Measurements from ENCODE around the gene ADGRD1. TPM values are rescaled to one million over a fixed set of nuclear protein-coding genes. Genes with fewer than 3 reads are reported as not detected.
A peak's percentile ranks its signal among the peaks of the same experiment; 100 is the strongest.

The ADGRD1 gene
- total RNA-seq, 1 donor from 2014 or later: 11.6 TPM

DNA sequence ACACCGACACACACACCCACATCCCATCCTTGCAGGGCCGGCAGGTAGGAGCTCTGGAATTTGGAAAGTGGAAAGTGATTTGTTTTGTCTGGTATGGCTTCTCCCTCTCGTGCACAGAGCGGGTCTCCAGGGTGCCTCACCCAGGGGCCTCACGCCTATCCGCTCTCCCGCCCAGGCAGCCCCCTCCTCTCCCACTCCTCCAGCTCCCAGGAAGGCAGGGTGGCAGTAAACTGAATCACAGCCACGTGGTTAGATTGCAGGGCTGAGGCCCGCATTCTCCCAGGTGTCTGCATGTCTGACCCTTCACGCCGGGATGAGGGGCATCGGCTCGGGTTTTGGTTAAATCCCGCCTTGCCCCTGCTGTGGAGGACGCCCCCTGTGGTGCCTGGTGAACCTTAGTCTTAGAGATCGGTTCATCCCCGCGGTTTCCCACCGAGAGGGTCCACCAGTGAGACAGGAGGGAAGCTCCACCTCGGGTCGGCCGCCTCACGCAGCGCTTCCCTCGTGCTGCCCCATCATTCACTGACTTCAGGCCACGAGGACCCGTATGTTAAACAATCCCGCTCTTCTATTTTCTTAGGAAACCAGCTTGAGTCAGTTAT, 64.4 kb downstream of the ADGRD1 start:
- DNase-seq (ENCODE audit: low spot score): no peak
- ATAC-seq: no peak

DNA sequence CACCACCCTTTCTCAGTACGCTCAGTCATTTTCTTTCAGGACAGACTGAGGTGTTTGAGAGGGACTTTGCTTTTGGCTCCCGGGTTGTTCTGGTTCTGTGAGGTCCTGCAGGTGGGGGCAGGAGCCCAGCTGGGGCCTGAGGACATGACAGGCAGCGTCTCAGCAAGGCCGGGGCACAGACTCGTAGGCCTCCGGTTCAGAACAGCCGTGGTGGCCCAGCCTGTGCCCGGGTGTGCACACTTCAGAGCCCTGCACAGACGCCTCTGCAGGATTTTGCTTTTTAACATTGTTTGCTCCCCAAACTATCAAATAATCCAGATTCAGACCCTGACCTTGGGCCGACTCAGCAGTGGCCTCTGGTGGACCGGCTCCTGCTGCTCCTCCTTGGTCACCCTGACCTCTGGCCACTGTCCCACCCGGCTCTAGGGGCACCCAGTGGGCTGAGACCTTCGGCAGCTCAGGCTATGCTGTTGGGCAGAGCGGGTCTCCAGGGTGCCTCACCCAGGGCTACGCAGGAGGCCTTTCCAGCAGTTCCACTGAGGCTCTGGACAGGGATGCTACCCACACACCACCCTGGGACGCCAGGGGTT, 65.2 kb downstream of the ADGRD1 start:
- ATAC-seq (peak; percentile 56), DNase-seq (ENCODE audit: low spot score) (no peak)

DNA sequence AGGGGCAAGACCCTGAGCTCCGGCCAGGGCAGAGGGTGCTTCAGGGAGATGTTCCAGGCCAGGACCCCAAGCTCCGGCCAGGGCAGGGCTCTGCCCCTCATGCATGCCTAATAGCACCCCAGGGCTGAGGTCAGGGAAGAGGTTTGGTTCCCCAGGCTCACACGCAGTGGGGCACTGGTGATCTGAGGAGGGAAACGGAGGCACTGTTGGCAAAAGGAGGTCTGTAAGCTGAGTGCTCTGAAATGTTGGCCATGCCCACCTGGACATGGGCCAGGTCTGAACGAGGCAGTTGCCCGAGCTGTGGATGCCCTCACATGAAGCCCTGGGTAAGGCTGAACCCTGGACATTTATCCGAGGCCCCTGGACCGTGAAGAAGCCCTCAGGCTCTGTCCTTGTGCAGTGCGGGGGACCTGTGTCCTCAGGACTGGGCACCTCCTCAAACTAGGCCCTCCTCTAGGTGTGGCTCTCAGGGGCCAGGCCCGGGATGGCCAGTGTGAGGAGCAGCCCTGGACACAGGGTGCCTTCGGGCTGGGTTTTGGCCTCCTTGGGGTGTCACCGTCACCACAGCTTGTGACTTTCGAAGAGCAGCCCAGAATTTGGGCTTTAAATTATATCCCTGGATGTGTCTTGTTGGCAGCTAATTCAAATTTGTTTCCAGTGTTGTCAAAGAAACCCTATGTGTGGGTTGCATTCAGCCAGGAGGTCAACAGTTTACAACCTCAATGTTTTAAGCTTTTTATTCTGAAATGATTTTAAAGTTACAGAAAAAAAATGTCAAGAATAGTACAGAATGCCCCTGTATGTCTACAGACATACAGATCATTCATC, 66.8 kb downstream of the ADGRD1 start:
- ATAC-seq (no peak), DNase-seq (ENCODE audit: low spot score) (no peak)

DNA sequence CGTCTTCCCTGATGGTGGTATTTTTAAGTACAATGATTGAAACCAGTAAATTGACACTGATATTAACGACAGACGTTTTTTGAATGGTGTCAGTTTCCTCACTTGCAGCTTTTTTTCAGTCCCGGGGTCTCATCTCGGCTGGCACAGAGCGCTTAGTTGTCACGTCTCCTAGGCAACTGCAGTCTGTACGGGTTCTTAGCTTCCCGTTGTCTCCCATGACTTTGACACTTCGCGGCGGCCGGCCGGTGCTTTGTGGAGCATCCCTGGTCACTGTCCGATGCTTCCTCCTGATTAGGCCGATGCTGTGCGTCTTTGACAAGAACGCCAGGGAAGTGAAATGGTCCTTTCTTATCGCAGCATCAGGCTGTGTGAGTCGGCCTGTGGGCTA, 67.4 kb downstream of the ADGRD1 start:
- no peak for DNase-seq (ENCODE audit: low spot score)
- no peak for ATAC-seq

DNA sequence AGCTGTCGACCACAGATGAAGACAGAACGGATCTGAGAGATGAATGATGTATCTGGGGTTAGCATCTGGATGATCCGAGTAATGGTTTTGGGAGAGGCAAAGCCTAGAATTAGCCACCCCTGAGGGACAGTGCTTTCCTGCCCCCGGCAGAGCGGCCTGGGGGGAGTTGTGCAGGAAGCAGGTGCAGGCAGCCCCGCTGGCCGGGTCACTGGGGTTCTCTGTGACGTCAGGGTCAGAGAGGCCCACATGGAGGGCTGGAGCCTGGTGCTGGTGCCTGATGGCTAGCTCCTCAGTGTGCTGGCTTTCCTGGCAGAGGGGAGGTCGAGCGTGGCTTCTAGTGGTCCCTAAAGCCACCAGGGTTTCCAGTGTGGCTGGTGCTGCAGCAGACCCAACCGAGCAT, 70.3 kb downstream of the ADGRD1 start:
- DNase-seq (ENCODE audit: low spot score) (no peak), ATAC-seq (no peak)

DNA sequence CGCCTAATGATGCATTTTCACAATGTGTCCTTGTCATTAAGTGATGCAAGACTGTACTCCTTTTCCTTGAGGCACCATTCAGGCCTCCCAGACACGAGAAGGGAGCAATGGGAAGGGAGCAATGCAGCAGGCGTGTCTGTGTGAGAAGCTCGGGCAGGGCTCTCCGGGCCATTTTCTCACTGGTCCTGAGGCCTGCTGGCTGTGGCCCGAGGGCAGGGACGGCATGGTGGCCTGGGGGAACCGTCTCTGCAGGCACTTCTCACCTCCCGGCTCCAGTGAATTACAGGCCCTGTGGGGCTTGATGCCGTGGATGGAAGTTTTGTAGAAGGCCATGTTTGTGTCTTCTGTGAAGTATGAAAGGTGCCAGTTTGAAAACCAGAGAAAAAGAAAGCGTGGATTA, 71.0 kb downstream of the ADGRD1 start:
- ATAC-seq (no peak), DNase-seq (ENCODE audit: low spot score) (no peak)

DNA sequence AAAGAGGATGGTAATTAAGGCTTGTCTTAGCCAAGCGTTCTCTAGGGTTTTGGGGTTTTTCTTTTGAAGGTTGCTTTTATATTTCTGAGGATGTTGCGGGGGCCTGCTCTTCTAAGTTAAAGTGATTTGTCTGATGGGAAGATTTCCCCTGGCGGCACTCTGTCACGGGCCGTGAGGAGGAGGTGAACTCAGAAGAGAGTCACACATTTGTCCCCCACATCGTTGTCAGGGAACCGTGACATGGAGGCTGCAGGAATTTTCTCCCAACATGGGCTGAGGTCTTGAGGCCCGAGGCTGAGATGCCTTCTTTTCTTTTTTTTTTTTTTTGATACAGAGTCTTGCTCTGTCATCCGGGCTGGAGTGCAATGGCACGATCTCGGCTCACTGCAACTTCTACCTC, 71.5 kb downstream of the ADGRD1 start:
- ATAC-seq (no peak), DNase-seq (ENCODE audit: low spot score) (no peak)

DNA sequence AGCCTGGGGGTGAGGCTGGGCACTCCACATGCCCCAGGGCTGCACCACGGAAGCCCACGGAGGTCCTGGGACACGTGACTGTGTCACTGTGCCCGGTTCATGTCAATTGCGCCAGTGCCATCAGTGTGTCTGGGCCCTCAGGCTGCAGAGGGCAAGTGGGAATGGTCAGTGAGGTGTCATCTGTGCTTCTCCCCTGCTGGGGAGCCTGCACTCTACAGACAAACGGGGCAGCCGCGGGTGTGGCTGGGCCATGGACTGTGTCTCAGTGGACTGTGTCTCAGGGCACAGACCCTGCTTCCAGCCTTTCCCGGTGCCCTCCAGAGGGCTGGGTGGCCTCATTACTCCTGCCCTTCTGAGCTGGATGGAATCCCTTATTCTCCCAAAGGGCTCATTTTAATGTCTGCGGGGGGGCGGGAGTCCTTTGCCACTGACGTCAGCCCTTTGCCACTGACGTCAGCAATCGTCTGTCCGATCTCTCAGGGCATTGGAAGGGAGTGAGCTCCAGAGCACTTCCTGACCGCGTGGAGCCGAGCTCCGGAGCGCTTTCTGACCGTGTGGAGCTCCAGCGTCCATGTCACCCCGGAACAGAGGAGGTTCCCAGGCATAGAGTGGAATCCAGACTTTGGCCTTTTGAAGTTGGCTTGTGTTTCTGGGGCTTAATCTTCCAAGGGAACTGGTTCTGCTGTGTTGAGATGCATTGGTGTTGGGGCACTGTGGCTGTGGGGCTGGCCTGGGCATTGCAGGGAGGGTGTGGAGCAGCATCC, 72.4 kb downstream of the ADGRD1 start:
- DNase-seq (ENCODE audit: low spot score) (no peak), ATAC-seq (no peak)

DNA sequence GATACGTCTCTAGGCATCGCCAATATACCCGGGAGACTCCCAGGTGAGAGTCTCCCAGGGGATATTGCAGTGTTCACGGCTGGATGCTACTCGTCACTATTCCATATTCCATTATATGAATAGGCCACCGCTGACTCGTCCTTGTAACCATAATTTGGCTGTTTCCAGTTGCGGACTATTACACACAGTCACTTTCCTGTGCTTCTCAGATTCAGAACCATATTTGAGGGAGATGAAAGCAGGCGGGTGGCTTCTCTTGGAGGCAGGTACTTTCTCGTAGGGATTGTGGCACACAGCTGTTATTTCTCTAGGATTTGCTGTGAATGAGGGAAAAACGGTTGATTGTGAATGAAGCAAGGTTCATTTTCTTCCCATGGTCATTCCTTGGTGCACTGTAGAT, 73.0 kb downstream of the ADGRD1 start:
- no peak for DNase-seq (ENCODE audit: low spot score)
- no peak for ATAC-seq

DNA sequence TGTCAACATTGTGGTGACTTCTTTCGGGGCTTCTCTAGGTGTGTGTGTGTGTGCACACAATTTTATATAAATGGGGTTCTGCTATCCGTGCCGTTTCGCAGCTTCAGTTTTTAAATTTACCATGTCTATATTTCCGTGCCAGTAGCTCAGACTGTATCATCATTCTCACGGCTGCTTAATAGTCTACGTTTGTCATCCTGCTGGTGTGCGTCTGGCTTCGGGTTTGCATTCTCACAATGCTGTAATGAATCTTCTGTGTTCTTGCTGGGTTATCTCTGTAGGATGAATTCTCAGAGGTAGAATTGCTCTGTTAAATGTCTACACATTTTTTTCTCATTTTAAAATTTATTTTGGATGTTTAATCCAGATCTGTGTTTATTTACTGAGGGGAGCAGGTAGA, 73.6 kb downstream of the ADGRD1 start:
- DNase-seq (ENCODE audit: low spot score): no peak
- no peak for ATAC-seq

DNA sequence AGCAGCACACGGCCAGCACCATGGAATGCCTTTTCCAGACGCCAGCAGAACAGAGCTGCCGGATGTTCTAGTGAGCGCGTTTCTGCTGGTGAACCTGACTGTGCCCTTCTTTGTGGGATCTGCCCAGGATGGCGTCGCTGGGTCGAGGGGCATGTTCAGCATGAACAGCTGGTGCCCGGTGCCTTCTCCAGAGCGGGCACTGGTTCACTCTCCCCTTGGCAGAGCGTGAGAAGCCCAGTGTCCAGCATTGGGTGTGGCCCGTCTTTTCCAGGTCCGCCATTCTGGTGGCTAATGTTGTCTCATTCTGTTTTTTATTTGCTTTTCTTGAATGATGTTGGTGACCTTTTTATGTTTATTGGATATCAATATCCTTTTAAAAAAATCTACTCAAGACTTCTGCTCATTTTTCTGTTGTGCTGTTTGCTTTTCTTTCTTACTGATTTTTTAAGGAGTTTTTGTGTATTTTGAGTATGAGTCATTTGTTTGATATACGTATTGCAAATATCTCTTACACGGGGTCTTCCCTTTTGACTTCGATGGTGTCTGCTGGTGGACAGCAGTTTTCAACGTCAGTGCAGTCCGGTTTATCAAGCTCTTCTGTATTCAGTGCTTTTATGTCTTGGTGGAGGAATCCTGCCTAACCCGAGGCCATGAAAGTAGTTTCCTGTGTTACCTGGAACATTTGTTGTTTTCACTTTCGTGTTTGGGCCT, 74.3 kb downstream of the ADGRD1 start:
- ATAC-seq (no peak), DNase-seq (ENCODE audit: low spot score) (no peak)

DNA sequence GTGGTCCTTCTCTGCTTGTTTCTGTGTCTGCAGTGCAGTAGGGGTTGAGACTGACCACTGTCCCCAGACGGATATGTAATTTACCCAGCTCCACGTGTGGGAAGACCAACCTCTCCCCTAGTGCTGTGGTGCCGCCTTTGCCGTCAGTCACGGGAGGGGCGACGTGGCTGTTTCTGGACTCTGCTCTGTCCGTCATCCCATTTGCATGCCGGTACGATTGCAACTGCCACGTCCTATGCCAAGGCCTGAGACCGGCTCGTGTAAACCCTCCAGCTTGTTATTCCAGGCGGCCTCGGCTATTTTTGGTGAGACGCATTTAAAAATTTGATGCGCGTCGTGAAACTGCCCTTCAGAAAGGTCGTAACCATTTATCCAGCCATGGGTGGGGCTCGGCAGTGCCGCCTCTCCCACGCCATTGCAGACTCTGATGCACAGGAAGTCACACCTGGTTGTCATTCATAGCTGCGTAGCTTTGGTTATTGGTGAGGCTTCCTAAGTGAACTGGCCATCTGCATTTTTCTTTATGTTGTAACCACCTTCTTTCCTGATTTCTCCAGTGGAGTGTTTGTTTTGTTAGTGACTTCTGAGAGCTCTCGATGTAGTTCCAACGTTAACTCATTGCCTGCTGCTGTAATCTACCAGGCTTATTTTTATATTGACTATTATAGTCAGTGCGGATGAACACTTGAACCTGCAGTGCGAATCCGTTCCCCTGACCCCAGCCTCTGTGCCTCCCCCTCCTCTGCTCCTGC, 75.1 kb downstream of the ADGRD1 start:
- peak; percentile 74 for DNase-seq (ENCODE audit: low spot score)
- ATAC-seq: peak; percentile 80

DNA sequence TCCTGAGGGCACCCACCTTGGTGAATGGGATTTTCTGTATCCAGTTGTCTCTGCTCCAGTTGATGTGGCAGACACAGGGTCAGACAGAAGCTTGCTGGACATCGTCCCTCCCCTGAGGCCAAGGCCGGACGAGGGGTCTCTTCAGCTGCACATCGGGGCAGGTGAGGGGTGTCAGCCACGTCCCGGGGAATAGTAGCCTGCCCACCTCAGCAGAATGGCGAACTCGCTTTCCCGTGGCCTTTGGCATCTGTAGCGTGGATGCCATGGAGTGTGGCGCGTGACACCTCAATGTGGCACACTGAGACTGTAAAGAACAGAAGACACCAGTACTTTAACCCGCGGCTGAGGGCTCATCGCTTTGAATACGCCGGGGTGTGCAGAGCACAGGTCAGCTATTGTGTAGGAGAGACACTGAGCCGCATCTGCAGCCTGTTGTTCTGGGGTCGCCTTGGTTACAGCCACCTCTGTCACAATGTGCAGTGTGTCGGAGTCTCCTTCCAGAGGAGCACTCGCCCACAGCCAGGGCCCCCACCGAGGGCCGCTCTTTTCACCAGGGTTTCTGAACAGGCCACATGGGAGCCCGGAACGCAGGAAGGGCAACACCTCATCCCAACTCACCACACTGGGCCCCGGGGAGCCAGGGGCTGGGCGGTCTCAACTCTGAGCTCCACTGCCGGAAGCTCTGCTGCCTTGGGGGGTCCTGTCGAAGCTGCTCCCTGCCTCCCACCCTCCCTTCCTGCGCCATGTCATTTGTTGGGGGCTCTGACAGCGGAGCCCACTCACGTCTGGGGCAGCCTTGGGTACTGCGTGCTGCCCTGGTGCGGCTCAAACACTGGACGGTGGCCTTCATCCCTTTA, 77.0 kb downstream of the ADGRD1 start:
- no peak for DNase-seq (ENCODE audit: low spot score)
- ATAC-seq: no peak

DNA sequence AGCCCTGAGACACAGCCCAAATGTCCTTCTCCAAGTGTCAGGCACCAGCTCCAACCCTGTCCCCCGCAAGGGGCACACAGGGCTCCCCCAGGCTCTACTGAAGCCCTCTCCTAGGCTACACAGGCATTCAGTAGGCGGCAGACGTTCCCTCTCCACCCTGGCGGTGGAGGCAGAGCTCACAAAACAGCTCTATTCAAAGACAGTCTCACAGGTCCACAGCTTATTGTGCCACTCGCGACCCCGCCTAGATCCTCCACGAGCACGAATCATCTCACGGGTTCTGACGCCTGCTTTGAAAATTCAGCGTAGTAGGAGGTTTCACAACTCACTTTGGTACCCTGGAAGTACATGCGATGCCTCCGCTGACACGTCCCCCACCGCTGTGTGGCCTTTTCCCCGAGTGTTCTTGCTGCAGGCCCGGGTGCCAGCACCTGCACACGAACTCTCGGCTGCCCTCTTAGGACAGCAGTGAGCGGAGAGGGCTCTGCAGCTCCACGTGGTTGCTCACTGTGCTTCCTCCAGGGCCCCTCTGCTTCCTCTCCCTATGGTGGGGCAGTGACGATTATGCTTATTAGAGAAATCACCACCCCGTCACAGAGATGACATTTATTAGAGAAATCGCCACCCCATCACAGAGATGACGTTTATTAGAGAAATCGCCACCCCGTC, 78.5 kb downstream of the ADGRD1 start:
- no peak for DNase-seq (ENCODE audit: low spot score)

DNA sequence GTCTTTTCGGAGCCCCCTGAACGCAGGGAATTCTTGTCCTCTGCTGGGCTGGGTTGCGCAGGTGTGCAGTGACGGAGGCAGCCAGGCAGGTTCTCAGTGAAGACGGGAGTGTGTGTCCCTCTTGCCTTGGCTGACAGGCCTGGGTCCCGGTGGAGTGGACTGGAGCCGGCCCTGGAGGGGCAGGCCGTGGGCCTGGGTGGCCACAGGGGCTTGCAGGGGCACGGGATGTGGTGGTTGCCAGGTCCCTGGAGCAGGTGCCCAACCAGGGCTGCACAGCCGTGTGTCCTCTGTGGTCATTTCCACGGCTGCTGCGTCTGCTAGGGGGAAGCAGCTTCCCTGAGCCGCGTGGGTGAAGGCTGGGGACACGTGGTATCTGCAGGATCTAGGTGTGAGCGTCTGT, 79.8 kb downstream of the ADGRD1 start:
- ATAC-seq: no peak
- no peak for DNase-seq (ENCODE audit: low spot score)

More for the DNA sequence above, 78.5 kb downstream of the ADGRD1 start:
- no peak for ATAC-seq

DNA sequence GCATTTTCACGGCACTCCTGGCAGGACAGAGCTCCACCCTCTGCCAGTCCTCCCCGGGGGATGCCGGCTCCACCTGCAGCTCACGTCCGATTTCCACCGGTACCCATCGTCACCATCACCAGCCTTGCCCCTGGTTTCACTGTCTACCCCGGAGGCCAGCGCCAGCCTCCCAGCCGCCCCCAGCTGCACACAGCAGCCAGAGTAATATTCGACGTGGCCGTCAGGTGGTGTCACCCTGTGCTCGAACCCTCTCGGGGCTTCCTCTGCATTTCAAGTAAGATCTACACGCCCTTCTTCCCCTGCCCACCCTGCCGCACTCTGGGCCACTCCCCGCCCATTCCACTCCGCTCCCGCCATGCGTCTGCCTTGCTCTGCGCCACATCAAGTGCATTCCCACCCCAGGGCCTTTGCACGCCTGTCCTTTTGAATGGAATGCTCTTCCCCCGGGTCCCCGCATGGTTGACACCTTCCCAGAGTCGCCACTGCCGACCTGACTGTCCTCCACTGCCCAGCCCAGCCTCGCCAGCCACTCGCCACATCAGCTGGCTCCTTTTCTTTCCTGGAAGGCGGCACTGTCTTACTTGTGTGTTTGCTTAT, 80.3 kb downstream of the ADGRD1 start:
- ATAC-seq (no peak), DNase-seq (ENCODE audit: low spot score) (no peak)

DNA sequence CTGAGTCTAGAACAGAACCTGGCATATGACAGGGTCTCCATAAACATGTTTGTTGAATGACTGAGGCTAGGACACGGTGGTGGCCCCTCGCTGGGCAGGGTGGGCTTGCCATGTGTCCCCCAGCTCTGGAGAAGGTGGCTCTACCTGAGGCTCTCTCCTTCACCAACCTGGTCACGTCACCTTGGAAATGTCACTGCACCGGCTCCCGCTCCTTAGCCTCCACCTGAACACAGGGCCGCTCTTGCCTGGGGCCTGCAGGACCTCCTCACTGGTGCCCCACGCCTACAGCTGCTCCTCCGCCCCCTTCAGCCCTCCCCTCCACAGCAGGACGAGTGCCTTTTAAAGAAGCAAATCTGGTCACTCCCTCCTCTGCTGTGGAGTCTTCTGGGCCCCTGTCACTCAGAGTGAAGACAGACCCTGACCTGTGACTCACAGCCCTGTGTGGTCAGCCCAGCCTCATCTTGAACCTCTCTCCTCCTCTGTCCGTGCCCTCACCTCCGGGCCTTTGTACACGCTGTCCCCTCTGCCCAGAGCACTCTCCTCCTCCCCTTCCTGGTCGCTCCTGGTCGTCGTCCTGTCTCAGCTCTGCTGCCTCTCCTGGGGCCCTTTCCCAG, 81.0 kb downstream of the ADGRD1 start:
- DNase-seq (ENCODE audit: low spot score) (no peak), ATAC-seq (no peak)

DNA sequence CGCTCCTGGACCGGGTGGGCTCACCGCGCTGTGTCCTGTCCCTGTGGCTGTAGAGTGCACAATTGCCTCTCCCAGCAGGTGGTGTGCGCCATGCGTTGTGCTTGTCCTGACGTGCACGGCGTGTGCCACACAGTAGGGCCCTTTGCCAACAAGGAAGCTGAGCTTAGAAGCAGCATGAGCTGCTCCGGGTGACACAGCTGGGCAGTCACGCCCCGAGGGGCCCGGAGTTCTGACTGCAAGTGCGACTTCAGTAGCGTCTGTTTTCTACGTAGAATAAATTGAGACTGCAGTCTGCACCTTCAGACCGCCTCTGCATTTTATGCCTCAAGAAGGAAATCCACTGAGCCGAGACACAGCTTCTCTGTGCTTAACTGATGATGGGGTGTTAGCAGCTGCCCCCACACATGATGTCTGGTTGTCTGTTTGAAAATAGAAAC, 81.6 kb downstream of the ADGRD1 start:
- ATAC-seq: no peak

More for the DNA sequence above, 81.6 kb downstream of the ADGRD1 start:
- no peak for DNase-seq (ENCODE audit: low spot score)
